ENCODE measurements around the gene ZNRF3.
"Not testable (repeated sequence)": the region's sequence is repeated elsewhere in the genome, so short reads cannot be mapped to it uniquely, and the experiment has no call there.

ZNRF3 gene

DNA sequence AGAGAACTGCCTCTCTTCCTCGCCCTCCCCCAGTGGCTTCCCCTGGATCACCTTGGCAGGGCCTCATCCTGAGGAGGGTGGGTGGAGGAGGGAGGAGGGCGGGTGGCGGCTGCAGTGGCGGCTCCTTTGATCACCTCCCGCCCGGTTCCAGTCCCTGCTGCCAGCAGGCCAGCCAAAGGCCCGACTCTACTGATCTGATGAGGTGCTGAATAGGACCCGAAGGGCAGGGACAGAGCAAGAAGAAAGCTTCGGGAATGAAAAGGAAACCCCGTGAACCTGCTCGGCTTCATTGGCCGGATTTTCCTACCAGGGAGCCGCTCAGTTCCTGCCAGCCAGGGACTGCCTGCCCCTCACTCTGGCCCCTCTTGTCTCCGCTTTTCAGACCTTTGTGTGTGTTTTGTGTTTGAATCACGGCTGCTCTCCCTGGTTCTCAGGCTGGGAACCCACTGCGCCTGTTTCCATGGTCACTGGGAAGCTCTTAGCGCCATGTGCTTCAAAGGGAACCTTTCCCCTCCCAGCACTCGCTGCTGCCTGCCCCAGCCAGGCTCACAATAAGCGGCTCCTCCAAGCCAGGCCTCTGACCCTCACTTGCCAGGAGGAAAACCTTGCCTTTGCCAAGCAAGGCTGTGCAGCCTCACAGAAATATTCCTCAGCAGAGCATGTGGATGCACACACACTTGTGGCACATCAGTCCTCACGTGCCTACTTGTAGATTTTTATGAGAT is 121.4 kb downstream of the ZNRF3 start:
- no peak for DNase-seq (ENCODE audit: low read depth in 2 of 3, low spot score in 2 of 3)

DNA sequence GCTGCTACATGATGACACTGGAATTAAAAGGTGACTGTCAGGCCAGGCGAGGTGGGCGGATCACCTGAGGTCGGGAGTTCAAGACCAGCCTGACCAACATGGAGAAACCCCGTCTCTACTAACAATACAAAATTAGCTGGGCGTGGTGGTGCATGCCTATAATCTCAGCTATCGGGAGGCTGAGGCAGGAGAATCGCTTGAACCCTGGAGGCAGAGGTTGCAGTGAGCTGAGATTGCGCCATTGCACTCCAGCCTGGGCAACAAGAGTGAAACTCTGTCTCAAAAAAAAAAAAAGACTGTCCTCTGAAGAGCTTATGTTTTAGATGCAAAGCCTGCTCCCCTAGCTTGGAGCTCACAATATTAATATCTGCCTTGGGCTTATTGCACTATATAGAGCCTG is 122.4 kb downstream of the ZNRF3 start:
- DNase-seq (ENCODE audit: low read depth in 2 of 3, low spot score in 2 of 3): not testable (repeated sequence)

DNA sequence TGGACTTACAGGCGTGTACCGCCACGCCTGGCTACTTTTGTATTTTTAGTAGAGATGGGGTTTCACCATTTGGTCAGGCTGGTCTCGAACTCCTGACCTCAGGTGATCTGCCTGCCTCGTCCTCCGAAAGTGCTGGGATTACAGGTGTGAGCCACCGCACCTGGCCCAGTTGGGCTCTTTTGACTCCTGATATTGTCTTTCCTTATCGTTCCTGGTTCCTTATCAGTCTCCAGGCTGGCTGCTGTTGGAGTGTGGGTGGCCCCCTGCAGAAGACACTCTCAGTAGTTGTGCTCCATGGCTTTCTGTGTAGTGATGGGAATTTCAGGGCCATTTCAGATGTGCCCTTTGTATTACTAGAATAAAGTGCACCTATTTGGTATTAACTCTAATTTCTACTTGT is 123.0 kb downstream of the ZNRF3 start:
- DNase-seq (ENCODE audit: low read depth in 2 of 3, low spot score in 2 of 3): no peak

DNA sequence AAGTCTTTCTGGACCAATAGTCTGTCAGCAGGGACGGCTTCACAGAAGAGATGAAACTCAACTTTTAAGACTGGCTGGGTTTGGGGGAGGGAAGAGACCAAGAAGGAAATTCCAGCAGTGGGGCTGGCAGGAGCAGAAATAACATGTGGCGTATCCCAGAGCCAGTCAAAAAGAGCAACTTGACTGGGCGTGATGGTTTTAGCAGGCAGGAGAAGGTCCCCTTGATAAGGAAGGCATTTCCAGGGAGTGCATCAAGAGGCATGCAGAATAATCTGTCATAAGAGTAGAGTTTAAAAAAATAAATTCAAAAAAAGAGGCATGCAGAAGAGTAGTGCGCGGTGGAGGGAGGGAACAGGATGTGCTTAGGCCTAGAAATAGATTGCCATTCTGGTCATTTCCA is 125.8 kb downstream of the ZNRF3 start:
- no peak for DNase-seq (ENCODE audit: low read depth in 2 of 3, low spot score in 2 of 3)

DNA sequence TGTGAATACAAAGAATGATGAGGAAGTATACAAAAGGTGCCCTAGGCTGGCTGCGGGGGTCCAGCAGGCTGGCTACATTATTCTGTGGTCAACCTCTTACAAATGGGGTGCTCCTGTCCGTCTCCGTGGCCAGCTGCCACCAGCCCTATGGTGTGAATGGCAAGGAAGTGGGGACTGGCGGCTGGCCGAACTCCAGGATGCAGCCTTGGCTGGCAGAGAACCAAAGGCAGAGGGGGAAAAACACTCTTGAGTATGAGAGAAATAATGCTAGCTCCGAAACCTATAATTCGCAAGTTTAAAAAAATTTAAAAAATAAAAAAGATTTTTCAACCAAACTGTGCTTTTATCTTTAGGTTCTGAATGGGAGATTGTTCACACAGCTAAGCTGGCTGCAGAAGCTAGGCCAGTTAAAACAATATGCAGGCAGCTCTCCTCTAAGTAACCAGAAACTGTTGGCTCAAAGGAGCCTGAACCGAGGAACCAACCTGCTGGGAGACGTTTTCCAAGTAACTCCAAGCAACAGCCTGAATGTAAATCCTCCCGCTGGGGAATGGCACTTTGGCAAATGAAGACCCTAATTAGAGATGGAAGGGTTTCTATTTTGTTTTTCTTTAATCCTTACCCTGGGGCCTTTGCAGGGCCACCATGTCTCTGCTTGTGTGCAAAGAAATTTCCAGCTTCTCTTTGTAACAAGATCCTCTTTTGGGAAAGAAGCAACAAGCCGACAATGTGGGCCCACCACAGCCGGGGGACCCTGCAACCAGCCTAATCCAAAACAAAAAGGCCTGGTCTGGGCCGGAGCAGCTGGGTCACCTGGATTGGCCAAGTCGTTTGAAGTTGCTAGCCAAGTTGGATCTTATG is 128.1 kb downstream of the ZNRF3 start:
- DNase-seq (ENCODE audit: low read depth in 2 of 3, low spot score in 2 of 3): no peak

DNA sequence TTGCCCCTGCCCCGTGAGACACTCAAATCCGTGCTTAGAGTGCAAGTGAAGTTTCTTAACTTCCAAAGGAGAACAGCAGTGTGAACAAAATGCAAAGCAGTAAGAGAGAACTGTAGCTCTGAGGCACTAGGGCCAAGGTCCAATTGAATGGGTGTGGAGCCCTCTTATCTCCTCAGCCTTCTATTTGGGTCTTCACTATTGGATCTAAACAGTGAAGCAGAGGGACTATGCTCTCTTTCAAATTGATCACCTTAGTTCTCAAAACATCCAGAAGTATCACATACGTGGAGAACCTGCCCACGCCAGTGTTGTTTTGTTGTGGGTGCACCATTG is 128.7 kb downstream of the ZNRF3 start:
- DNase-seq (ENCODE audit: low read depth in 2 of 3, low spot score in 2 of 3): no peak

DNA sequence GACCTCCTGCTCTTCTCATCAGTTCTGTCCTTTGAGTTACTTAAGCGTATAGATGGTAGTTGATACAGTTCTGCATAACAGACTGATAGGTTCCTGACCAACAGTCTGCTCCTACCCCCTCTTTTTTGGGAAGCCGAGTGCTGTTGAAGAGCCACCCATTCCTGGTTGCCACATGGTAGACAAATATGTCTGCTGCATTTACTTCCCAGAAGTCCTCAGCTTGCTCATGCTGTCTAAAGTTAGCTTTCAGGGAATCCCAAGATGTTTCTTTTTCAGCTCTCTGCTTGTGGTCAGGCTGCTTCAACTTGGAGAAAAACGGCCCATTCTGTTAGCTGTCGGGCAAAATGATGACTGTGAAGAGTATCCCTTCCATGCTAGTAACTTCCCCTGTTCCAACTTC is 129.6 kb downstream of the ZNRF3 start:
- no peak for DNase-seq (ENCODE audit: low read depth in 2 of 3, low spot score in 2 of 3)

DNA sequence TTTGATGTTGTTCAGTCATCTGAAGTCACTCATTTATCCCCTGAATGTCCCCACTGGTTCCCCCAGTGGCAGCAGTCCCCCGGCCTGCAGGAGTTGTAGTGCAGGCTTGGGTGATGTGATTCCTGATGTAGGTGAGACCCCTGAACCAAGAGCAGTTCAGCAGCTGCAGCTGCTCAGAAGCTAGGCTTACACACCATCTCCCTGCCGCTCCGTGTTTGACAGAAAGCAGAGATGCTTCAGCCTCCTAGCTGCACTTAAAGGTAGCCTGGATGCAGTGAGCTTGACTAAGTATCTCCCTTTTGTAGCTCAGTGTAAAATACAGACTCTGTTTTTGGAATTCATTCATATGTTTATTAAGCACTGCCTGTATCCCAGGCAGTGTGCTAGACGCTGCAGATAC is 130.9 kb downstream of the ZNRF3 start:
- no peak for DNase-seq (ENCODE audit: low read depth in 2 of 3, low spot score in 2 of 3)

DNA sequence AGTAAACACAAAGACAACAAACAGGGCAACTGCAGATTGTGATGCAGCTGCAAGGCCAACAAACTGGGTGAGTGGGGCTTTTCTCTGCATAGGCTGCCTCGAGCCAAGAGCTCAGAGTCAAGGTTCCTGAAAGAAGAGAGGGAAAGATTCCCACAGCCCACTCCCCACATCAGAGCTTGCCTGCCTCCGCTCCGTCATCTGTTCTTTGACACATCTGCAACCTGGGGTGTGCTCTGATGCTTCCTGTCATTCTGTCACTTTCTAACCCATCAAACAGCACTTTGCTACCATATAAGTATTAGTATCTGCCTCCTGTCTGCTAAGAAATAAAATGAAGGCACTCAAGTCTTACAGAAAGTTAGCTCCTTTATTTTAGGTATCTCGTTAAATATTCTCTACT is 131.4 kb downstream of the ZNRF3 start:
- no peak for DNase-seq (ENCODE audit: low read depth in 2 of 3, low spot score in 2 of 3)

DNA sequence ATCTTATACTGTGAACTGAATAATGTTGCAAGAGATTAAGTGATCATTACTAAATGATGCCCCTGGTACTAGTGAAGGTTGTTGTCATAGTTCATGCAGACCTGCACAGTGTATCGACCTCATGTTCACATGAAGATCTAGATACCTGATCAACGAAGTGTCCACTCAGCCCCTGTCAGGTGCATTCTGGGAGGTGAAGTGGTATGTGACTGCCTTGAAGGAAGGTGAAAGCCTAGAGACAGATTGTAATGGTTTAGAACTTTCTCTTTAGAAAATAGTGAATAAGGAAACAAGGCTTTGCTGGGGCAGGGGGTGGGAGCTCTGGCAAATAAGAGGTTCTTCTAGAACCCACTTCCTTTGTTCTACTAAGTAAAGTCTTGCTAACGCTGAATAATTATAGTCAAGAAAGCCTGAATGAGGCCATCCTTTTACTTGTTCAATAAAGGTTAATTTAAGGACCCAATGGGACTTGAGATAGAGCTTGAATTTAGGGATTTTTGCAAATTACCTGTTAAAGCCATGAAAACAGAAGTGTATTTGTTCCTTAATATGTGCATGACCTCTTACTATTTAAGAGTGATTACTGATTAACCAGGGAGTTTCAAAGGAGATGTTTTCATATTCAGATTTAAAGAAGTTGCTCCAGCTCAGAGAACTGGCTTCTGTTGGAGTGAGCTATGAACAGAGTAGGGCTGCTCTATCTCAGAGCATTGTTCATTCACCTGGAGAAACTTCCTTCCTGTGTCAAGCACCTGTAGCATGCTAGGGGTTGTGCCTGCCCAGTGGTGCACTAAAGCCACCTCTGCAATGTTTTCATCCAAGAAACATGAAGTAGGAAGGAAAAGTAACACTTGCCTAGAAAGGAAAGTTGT is 132.9 kb downstream of the ZNRF3 start:
- DNase-seq (ENCODE audit: low read depth in 2 of 3, low spot score in 2 of 3): no peak

DNA sequence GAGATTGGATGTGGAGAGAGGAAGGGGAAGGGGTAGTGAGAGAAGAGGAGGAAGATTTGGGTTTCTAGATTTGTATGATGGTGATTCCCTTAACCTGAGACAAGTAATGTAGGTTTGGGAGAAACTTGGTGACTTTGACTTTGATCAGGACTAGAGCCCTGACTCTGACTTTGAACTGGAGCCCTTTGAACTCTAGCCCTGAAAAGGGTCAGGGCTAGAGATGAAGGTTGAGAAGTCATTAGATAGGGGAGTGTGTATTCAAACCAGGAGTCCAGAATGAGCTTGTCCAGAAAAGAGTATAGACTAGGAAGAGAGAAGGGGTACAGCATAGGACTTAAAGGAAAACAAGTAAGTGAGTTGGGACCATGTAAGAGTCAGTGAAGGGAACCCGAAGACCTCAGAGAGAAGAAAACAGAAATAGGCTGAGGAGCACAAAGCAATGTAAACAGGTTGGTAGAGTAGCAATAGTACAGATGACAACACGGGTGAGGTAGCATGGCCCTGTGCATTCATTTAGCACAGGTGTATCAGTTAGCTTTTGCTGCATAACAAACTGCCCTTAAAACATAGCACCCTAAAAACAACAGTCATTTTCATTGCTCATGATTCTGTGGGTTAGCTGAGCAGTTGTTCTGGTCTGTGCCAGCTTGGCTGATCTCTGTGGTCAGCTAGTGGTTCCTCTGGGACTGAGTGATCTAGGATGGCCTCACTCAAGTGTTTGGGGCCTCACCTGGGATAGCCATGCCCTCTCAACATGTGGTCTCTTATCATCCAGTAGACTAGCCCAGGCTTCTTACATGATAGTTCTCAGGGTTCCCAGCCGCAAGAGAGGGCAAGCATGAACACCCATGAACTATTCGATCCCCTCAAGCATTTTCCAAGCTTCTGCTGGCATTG is 135.2 kb downstream of the ZNRF3 start:
- no peak for DNase-seq (ENCODE audit: low read depth in 2 of 3, low spot score in 2 of 3)

DNA sequence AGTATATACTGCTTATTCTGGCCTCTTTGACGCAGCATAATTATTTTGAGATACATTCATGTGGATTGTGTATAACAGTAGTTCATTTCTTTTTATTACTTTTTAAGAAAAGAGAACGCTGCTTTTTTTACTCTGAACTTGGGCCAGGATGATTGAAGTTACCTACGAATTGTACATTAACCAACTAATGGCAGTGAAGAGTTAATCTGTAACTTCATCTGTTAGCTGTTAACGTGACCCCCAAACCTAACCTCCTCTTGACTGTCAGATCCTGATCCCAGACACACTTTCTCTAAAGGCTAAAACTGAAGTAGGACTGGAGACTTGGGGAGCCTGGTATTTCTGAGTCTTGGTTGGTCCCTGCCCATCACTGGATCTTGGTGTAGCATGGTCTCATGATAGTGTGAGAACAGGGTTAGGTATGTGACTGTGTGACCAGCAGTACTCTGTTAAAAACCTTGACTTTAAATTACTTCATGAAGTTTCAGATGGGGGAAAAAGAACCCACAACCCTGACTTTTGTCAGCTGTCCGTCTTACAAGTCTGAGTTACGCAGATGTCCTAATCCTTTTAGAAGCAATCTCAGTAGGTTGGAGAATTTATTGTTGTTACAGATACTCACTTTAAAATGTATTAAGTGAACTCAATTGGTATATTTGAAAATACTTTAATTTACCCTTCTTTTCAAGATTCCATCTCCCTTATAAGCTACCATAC is 138.9 kb downstream of the ZNRF3 start:
- no peak for DNase-seq (ENCODE audit: low read depth in 2 of 3, low spot score in 2 of 3)

DNA sequence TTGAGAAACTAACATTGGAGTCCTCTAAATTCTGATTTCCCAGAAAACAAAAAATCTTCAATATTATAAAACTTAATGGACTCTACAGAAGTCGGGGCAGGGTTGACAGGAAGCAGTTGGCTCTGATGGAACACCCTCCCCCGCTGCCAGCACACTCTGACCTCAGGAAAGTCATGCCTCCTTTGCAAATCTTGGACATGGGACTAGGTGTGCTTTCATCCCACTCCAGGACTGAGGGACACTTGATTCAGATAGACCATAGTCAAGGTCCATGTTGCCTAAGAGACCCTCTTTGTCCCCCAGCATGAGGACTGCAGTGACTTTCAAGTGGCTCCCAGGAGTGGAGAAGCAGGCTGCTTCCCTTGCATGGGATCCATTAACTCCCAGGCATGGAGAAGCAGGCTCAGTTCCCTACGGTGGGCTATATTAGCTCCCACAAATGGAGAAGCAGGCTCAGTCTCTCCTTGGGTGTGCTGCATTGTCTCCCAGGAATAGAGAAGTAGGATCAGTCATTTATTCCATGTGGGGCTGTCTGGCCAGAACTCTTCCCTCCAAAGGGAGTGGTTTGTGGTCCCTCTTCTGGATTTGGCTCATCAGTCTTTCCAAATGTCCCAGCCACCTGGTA is 139.9 kb downstream of the ZNRF3 start:
- DNase-seq (ENCODE audit: low read depth in 2 of 3, low spot score in 2 of 3): no peak

DNA sequence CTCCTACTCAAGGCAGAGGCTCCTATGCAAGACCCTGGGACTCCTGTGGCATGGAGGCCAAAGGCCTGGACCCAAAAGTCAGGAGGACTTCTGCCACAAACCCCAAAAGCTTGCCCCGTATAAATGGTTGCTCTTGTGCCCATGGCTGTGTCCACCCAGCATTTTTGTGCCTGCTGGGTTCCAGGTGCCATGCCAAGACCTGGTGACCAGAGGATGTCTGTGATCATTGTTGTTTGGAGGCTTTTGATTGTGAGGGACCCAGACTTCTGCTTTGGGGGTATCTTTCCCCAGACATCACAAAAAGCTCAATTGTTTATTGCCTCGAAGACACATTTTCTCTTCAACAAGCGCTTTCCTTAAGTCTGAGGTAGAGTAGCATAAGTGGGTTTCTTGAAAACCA is 143.2 kb downstream of the ZNRF3 start:
- DNase-seq (ENCODE audit: low read depth in 2 of 3, low spot score in 2 of 3): no peak

DNA sequence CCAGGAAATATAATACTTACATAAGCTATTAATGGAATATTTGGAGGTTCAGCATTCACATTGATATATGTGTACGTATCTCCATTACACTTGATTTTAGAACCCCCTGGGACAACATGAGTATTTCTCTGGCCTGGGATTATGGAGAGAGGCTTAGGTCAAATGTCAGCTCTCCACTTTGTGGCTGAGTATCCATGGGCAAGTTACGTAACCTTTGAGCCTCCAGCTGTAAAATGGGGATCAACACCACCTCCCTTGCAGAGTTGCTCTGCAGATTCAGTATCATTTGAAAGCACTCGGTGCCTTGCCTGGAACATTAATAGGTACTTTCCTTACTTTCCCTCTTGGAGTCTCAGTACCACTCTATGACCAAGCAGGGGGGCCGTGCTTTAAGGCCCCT is 145.1 kb downstream of the ZNRF3 start:
- DNase-seq (ENCODE audit: low read depth in 2 of 3, low spot score in 2 of 3): no peak

DNA sequence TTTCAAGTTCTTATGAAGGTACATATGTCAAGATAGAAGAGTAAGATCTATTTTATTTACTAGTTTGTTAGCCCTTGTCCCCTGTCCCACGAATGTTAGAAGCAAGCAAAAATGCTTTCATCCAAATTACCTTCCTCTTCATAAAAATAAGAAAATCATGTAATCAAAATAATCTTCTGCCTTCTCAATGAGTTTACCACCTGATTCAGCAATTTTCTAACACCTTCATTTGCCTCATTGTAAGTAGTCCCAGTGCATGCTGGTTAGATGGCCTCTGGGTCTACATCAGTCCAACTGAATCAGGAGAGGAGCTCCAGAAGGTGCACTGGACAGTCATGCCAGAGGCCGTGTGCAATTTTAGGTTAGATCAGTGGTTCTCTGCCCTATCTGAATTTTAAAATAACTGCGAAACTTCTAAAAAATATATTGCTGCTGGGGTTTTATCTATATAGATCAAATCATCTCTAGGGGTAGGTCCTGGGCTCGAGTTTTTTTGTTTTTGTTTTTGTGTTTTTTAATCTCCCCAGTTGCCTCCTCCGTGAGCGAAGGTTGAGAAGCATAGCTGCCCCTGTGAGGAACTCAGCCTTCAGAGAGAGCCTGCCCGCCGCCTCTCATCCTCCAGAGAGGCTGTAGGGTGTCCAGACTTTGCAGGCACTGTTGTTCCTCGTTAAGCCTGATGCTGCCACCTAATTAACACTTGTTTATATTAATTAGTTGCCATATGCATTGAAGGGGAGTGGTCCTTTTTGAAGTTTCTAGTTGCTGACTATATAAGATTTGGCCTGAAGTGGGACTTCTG is 146.0 kb downstream of the ZNRF3 start:
- DNase-seq (ENCODE audit: low read depth in 2 of 3, low spot score in 2 of 3): no peak

DNA sequence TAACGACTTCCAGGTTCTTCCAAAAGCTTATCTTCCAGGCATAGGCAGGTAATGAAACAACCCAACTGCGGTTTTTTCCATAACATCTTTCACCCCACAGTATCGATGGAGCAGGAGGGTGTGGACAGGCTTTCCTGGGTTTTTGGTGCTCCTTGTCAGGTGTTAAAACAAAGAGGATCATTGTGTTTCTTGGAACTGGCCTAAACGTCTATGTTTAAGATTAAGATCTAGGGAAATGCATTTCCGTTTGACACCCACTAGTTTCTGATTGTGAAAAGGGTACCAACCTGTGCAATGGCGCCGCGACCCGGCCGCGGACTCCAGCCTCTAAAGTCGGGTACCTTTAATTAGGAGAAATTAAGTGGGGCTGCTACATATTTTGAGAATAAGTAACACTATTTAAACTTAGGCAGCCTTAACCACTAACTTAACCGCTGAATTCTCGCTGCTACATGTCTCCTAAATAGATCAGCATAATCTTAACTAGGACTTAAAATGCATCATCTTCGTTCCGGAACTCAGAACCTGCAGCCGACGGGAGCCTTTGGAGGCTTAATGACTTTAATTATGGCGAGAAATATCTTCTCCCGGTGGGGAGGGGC is 146.7 kb downstream of the ZNRF3 start:
- no peak for DNase-seq (ENCODE audit: low read depth in 2 of 3, low spot score in 2 of 3)

DNA sequence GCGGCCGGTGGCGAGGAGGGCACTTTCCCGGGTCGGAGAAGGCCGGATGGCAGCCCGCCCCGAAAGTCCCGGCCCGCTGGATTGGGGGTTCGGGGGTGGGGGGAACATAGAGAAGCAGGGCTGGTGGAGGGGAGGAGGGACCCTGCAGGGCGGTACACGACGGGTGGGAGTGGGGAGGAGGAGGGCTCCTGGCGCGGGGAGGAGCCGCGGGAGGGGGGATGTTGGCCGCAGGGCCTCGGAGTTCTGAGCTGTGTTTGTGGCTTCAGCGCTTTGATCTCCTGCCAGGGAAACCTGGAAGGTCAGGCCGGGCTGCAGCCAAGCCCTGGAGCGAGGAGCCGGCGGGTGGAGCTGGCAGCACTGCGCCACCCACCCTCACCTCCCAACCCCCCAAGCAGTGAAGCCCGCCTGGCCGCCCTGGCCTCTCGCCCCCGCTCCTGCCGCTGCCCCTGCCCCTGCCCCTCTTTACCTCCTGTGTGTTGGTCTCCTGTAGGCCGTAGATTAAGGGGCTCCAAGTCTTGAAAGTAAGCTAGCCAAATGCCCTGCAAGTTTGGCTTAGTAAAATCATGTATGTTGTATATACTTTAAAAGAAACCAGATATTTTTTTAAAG is 147.3 kb downstream of the ZNRF3 start:
- DNase-seq (ENCODE audit: low read depth in 2 of 3, low spot score in 2 of 3): no peak
